HG03469 (cell line): ENCODE data around the gene SP140.
"Not testable (repeated sequence)": the region's sequence is repeated elsewhere in the genome, so short reads cannot be mapped to it uniquely, and the experiment has no call there.

Experiments used
- ATAC-seq: cut with Tn5 transposase; IDR thresholded peaks from one replicate; pipeline ENCODE4 v1.9.1; 2021; ENCODE audit warnings: mild to moderate bottlenecking, moderate library complexity, moderate number of reproducible peaks; ENCODE audit not compliant: unreplicated experiment

The SP140 gene

DNA sequence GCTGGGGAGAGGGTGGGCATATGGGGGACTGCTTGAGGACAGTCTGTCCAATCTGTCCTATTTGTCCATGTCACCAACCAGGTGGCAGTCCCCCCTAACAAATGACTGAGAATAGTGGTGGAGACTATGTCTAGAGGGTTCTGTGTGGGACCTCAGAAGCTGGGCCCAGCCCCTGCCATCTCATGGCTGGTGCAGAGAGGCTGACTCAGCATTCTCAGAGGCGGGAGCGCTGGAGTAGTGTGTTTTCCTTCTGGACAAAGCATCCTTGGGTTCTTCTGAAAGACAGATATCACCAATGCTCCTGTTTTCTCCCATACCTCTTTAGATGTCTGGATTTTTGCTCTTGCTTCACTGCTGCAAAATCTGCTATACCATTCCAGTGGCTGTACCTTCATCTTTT, 57.4 kb downstream of the SP140 start:
- ATAC-seq: no peak

DNA sequence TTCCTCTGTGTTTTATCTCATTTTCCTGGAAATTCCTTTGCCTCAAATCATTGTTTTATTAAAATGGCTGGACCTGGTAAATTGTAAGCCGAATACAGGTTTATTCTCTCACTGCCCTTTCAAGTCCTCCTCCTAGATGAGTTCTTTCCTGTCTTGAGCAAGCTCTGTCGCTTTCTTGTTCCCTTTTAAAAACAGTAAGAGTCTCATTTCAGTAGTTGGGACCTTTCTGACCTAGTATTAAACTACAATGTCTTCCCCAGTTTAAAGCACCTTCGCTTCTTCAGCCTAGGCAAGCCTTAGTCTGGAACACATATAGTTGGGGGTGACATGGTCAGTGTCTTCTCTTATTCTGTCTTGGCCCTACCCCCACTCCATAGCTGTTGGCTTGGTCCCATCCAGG, 60.5 kb downstream of the SP140 start:
- no peak for ATAC-seq

DNA sequence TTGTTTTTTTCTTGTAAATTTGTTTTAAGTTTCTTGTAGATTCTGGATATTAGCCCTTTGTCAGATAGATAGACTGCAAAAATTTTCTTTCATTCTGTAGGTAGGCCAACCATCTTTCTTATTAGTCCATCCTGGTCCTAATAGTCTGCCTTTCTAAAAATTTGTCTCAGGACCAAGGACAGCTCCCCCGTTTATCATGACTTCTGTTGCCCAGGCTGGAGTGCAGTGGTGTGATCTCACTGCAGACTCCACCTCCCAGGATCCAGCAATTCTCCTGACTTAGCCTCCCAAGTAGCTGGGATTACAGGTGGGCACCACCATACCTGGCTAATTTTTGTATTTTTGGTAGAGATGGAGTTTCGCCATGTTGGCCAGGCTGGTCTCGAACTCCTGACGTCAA, 63.8 kb downstream of the SP140 start:
- not testable (repeated sequence) for ATAC-seq

DNA sequence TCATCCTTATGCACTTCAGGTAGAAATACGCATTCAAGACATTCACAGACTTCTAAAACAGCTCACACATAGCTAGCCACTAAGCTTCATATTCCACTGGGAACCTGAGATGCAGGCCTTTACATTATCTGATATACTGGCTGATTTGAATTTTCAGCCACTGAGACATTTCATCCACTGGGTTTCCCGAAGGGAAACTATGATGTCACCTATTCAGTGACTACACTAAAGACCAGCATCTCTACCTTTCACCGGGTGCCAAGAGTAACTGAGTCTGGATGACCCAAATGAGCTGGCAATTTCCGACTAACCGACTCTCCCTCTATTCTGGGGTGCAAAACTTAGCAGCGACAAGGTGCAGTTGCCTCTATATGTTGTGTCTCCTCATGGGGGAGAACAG, 69.7 kb downstream of the SP140 start:
- ATAC-seq: no peak

DNA sequence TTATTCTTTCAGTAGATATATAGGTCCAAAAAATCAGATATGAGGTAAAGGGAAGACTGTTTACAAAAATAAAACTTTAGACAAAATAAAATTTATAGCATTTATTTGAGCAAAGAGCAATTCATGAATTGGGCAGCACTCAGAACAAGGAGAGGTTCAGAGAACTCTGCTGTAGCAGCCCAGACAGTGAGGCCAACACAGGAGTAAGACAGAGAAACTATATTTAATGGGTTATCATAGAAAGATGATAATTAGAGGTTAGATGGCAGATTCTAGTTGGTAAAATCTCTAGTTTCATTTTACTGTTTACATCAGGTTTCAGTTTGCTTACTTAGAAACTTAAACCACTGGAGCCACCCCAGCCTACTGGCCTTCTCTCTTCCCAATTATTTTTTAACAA, 71.4 kb downstream of the SP140 start:
- no peak for ATAC-seq

DNA sequence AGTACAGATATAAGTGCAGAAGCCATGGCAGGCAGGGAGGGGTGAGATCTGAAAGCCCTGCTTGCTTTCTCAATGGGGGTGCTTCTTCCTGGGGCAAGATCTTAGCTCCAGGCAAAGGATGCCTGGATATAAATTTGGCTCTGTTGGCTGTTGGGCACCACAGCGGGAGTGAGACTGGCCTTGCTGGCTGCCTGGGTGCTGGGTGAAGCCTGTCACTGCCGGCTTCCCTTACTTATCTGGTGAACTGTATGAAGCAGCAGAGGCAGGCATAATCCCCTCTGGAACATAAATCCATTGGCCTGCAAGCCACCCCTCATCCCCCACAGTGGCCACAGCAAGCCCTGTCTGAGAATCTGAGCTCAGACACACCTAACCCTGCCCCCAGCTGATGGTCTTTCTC, 74.1 kb downstream of the SP140 start:
- no peak for ATAC-seq

DNA sequence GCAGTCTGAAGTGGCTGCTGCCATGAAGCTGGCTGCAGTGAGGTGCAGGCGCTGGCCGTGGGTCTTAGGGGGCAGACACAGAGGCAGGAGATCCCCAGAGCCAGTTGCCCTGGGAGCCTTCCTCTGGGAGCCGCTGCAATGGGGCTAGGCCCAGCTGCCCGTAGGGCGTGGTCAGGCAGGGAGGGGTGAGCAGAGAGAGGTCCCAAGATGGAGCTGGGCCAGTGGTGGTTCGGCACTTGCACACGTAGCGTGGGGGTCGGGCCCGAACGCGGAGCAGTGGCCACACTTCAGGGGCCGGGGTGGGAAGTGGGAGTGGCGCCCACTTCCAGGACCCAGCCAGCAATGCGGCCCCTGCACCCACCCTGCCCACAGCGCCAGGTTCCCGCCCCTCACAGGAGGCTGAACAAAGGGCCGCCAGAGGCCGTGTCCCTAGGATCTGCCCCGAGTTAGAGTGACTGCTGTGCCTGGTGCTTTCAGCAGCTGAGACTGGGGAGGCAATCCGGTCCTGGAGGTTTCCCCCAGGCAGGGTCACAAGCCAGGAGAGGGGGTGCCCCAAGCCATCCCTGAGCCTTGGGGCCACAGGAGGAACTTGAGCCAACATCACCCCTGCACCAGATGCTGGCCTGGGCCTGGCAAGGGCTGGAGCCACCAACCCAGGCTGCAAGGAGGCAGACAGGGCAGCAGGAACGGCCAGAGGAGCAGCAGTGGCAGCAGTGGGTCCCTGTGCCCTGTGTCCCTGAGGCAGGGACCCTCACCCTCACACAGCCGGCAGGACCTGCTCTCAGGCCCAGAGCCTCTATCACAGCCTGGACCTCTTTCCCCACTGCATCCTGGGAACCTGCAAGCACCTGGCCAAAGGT, 80.1 kb downstream of the SP140 start:
- ATAC-seq: no peak

DNA sequence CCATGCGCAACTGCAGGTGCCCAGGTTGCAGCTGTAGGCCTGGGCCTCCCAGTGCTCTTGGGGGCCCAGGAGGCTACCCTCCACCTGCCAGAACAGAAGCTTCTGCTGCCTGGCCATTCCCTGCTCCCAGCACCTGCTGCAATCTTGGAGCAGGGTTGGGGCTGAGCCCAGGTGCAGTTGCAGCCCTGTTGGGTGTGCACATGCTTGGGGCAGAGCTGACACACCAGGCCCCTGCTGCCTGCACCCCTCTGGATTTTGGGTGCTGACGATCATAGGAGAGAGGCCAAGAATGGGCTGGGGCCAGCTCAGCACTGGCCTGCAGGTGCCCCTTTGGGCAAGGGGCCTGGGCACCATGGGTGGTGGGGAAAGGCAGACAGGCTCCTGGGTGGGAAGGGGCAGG, 80.9 kb downstream of the SP140 start:
- no peak for ATAC-seq

DNA sequence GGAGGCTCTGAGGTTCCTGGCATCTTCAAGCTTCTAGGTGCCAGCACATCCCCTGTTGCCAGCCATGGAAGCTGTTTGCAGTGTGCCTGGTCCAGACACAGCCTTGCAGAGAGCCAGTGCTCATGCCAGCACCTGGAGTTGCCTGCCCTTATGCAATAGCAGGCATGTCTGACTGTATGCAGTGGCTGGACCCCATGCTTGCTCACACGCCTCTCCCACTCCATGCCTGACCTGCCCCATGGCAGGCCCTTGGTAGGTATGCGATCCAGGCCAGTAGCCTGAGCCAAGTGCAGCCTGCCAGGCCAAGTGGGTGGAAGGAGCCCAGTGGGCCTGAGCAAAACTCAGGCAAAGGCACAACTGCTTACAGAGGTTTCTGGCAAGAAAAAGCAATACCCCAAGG, 81.9 kb downstream of the SP140 start:
- ATAC-seq: no peak

DNA sequence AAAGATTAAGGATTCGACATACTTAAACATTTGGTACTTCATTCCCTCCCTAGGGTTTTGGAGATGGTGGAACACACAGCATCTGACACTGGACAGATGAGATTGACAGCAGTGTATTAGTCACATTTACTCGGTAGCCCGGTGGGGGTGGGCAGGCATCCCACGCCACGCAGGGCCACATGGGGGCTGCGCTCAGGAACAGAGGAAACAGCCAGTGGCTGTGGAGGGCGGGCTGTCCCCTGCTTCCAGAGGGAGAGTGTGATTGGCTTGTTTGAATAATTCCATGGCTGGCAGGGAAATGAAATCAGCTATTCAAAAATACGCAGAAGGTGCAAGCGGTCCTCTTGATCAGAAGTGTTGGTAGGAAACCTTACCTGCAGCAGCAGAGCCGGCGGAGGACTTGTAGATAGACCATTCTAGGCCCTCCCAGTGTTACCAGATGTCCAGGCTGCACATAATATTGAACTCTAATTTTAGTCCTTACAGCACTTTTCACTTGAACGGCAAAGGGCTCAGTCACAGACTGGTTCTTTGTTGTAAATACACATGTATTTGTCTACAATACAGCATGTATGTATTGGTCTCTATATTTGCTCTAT, 83.0 kb downstream of the SP140 start:
- ATAC-seq: no peak

DNA sequence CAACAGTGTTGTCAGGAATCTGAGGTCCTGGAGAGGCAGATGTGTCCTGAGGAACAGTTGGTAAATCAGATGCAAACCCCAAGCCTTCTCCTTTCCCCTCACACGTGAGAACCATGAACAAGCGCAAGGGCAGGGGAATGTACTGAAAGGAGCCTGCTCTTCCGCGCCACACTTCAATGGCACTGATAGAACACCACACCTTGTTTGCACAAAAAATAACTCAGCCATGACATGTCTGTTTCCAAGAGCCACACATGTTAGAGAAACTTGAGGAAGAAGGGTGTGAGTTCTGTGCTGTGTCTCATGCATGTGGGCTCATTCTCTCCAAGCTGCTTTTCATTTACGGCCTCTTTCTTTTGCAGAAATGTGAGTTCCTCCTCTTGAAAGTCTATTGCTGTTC, 85.3 kb downstream of the SP140 start:
- not testable (repeated sequence) for ATAC-seq

DNA sequence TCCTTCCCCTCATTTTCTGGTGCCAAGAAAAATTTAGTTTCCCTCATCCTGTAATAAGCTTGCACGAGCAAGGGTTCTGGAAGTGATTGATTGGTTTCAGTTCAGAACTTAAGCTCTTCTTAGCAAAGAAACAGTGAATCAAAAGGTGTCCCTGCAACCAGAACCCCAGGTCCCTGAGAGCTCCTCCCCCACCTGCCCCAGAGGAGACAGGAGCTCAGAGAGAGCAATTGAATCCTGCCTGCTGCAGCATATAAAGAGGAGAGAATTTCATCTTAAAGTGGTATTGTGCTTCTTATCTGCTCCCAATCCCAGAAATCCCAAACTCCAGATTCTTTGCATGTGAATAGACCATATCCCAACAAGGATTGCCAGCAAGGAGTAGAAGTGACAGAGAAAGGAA, 86.1 kb downstream of the SP140 start:
- not testable (repeated sequence) for ATAC-seq

DNA sequence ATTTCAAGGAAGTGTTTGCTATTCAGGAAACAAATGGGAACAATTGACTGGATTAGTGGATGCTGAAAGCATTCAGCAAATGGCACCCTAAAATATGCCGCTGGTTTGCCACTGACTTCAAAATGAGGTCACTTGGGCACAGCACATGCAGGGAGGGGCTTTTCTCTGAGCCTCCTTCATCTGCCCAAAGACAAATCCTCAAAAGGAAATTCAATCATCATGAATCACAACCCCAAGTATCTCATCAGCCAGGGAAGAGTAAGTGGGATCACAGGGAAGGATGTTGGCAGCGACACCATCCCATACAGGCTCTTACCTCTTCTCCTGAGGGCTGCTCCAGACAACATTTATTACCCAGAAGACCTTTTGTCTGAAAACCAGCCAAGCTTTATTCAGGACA, 87.1 kb downstream of the SP140 start:
- ATAC-seq: no peak

DNA sequence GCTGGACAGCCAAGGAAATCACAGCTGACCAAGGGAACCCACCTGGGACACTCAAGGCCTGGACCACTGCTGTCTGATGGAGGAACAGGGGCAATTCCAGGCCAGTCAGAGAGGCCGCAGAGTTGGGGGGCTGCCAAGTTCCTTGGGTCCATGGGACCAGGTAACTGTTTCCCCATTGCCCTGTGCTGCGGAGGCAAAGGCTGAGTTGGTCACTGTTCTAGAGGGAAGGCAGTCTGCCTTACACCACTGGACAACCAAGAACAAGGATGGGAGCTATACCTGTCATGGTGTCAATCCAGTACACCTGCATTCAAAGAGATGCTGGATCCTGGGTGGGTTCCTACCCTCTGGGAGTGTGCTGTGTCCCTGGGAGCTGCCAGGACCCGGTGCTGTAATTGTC, 91.8 kb downstream of the SP140 start:
- no peak for ATAC-seq

DNA sequence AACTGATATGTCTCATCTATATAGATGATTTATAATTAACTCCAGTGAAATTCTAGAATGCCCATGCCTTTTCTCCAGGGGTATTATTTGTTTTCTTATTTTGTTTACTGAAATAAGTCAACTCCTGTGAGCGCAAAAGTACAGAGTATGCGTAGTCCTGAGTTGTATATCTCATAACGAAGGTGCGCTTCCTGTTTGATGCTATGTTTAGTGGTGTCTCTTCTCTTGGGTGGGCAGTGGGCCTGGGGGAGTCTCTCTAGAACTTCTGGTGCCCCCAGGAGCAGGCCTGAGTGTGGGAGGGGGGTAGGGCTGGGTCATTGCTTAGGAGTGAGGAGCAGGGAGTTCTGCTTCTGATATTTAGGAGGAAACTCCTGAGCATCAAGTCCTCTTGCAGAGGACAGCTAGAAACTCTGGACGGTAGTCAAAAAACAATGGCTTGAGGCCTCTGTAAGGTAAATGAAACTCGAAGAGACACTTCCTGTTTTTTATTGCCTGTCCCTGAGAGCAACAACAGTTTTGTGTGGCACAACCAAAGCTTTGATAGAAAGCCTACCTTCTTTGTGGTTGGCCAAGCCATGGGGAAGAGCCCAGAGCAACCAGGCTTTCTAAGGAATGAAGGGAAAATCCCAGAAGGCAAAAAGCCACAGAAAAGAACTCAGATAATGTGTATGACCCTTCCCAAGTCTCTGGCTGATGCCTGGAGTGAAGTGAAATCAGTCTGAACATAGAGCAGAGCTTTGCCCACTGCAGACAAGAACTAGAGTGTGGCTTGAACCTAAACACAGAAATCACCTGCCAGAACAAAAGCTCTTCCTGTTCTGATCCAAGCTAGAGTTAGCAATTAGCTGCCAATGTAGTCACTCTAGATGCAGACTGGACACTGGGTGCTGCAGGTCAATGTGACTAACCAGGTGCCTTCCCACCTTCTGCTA, 92.9 kb downstream of the SP140 start:
- no peak for ATAC-seq

DNA sequence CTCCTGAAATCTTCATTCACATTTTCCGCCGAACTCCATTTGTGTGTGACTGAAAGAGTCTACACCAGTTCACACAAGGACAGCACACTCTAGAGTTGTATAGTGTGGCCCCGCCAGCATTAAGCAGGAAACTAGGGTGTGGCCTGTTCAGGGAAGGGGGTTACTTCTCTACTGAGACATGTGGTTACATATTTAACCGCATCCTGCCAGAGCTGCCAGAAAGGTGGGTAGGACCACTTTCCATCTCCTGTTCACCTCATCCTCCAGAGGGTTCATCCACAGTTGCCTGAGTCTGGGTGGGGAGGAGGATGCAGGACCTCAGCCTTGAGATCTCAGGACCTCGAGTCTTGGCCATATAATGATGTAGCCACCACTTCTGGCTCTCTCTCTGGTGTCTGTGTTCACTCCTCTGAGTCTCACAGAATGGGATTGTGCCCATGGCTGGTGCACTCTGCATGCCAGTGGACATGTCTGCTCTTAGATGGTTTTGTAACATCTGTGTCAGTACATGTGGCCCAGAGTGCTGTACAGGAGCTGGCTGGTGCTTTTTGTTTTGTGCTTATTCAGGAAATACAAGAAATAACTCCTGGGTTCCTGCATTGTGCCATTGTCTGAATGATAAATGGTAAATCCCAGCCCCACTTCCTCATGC, 93.8 kb downstream of the SP140 start:
- ATAC-seq: peak; percentile 84

DNA sequence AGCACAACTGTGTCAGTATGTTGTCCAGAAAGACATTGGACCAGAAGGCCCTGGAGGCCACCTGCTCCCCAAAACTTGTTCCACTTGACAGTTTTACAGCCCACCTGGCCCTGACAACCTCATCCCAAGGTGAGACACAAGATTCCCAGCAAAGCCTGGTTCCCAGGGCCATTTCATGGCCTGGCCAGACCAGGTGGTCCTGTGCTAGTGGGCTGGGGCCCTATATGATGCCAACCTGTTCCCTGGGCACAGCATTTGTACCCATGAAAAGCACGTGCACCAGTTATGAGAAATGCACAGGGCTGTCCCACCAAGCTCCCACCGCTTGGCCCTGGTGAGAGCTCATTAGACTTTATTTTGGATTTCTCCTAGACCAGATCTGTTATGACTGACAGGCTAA, 95.5 kb downstream of the SP140 start:
- ATAC-seq: no peak

DNA sequence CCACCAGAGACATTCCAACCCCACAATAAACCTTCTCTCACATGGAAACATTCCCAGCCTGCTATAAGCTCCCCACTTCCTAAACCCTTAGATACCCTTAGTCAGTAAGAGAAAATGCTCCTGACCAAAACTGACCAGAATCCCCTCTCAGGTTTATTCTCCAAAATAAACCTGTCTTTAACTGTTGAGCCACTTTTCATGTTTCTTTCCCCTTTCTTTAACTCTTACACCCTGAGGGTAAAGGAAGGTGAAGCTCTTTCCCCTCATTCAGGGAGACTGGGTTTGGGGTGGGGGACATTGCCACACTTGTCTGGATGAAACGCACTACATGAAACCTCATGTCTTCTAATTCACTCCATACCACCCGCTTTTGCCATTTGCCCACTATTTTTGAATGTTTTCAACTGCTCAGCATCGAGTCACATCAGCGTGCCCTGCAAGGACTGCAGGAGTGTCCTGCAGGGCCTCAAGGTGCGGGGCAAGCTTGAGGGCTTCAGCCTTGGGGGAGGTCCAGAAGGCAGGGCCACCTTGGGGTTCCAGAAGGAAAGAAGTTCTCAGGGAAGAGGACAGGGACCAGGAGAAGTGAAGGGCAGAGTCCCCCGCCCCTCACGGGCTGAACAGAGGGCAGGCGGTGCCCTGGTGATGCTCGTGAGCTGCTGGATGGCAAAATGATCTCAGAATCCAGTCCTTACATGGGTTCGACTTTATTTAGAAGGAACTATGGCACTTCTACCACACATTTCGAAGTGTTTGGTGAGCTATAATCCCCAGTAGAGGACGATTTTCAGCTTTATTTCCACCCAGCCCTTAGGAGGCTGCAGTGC, 97.2 kb downstream of the SP140 start:
- ATAC-seq: no peak

DNA sequence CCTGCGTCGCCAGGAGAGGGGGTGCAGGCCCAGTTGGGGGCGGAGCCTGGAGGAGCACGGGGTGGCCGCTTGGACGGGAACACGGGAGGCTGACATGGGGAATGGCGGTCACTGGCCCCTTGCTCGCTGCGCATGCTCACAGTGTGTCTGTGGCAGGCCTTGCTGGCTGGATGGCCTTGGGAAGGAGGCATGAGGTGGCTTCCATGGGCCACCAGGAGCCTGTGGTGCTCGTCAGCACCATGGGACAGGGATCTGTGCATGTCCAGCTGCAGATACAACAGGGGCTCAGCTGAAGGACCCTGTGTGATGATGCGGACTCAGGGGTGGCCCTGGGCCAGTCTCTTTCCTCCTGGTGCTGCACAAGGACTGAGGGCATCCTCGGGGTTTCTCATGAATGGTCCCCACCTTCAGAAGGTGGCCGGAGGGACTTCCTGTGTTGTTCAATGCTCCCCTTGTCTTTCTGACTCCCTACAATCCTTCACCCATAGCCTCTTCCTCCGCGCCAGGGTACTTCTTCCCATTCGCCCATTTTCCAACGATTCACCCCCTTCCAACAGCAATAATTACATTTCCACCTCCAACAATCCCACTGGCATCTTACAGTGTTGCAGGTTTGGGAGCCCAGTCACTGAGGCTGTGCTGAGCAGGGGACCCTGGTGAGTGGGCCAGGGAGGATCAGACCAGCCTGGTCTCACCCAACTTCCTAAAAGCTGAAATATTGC, 98.0 kb downstream of the SP140 start:
- no peak for ATAC-seq

DNA sequence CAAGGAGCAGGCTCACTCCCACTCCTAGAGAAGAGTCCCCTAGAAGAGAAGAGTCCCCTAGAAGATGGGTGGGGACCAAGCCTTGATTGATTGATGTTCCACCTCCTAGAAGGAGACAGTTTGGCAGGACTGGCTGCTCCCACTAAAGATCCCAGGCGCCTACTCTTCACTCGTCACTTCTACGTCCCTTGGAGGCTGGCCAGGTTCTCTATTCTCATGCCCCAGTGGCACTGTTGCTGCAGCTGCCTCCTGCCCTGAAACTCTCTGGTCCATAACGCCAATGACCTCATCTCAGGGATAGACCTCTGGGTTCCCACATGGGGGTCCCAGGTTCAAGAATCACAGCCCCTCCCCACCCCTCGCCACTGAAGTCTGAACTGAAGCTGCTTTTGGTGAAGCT, 99.0 kb downstream of the SP140 start:
- no peak for ATAC-seq
